Esophagus muscularis mucosa (tissue), 4 donors: Measurements from ENCODE around the gene C17orf107.
"Not testable (repeated sequence)": the region's sequence is repeated elsewhere in the genome, so short reads cannot be mapped to it uniquely, and the experiment has no call there.

Experiments
- EP300 ChIP-seq: sonication (generic); formaldehyde crosslinking; IDR thresholded peaks from one replicate; pipeline ENCODE4 v1.6.1; 2017; ENCODE audit warnings: antibody characterized with exemption
- POLR2A ChIP-seq: fragments of 450-650 bp; IDR thresholded peaks from one replicate; pipeline ENCODE4 v1.6.1; 2017; ENCODE audit warnings: antibody characterized with exemption, moderate library complexity, mild to moderate bottlenecking, low read depth
- TF ChIP-seq, protein P1 (sequence below), 3 experiments: fragments of 200-600 bp in 2 of 3; fragments of 450-650 bp in 1 of 3; sonication (generic) in 2 of 3; IDR thresholded peaks; one replicate each; pipeline ENCODE4 v1.5.1; 2017 to 2019; ENCODE audit warnings: antibody characterized with exemption in 3 of 3, mild to moderate bottlenecking in 2 of 3, moderate library complexity in 1 of 3

GRCh38 chr17:4857347-4857746, 42.0 kb upstream of the C17orf107 start:
- not testable (repeated sequence) for TF ChIP-seq POLR2A, EP300
- TF ChIP-seq, protein P1, sequence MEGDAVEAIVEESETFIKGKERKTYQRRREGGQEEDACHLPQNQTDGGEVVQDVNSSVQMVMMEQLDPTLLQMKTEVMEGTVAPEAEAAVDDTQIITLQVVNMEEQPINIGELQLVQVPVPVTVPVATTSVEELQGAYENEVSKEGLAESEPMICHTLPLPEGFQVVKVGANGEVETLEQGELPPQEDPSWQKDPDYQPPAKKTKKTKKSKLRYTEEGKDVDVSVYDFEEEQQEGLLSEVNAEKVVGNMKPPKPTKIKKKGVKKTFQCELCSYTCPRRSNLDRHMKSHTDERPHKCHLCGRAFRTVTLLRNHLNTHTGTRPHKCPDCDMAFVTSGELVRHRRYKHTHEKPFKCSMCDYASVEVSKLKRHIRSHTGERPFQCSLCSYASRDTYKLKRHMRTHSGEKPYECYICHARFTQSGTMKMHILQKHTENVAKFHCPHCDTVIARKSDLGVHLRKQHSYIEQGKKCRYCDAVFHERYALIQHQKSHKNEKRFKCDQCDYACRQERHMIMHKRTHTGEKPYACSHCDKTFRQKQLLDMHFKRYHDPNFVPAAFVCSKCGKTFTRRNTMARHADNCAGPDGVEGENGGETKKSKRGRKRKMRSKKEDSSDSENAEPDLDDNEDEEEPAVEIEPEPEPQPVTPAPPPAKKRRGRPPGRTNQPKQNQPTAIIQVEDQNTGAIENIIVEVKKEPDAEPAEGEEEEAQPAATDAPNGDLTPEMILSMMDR (IDR thresholded peaks at IDR 0.05): not testable (repeated sequence)
